Measurements from ENCODE around the gene TNNC2. TPM values are rescaled to one million over a fixed set of nuclear protein-coding genes. Genes with fewer than 3 reads are reported as not detected.

TNNC2 gene
- polyA plus RNA-seq, 3 donors = 0.71 to 1.2 (median 1.0) TPM

DNA sequence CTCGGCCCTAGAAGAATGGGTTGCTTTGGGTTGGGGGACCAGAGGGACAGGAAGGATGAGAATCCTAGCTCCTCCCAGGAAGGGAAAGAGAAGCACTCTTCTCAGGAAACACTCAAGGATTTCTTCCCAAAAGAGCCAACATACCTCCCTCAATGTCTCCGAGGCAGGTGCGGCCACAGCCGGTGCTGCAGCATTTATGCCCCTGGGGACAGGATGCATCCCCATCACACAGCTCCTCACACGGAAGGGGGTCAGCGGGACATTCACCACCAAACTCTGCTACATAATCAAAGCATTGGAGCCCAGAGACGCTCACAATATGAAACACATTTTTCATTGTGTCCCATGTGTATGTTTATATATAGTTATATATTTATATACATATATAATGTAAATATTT, 50.2 kb downstream of the TNNC2 start:
- no peak overlapping the region for H3K4me2 ChIP-seq (replicated peaks; ENCODE audit: extremely low read depth, low read length, poor library complexity, severe bottlenecking)
- no peaks in the 10 kb centered on the region for H3K36me3 Mint-ChIP-seq
- no peak overlapping the region for H3K9ac ChIP-seq (ENCODE audit: insufficient read depth, low read length, poor library complexity, severe bottlenecking)
- no peak overlapping the region for H3K27ac ChIP-seq (ENCODE audit: low read depth in 1 of 2, low read length in 2 of 2)
- H3K4me1 ChIP-seq (ENCODE audit: control insufficient read depth in 1 of 2, insufficient read depth in 2 of 2, low read length in 2 of 2) = no peaks in the 10 kb centered on the region
- no peaks in the 10 kb centered on the region for H3K36me3 ChIP-seq (replicated peaks in 1 of 2; ENCODE audit: control insufficient read depth in 1 of 2, insufficient read depth in 2 of 2, low read length in 2 of 2)
- no peak overlapping the region for H3K4me3 Mint-ChIP-seq
- intact Hi-C loops (cut with micrococcal nuclease) = loop anchor here in 1 of 2 donors (10.0 kb wide), 1 partner anchor 332 kb away; no protein-coding TSS in a partner anchor
- H3K27me3 ChIP-seq (ENCODE audit: control insufficient read depth in 2 of 2, insufficient read depth in 2 of 2, low read length in 2 of 2) = no peaks in the 10 kb centered on the region
- no peak overlapping the region for H2AFZ ChIP-seq (ENCODE audit: insufficient read depth, low read depth, low read length, poor library complexity, severe bottlenecking)
- H3K9me3 Mint-ChIP-seq = no peaks in the 10 kb centered on the region
- TF ChIP-seq, protein P1, sequence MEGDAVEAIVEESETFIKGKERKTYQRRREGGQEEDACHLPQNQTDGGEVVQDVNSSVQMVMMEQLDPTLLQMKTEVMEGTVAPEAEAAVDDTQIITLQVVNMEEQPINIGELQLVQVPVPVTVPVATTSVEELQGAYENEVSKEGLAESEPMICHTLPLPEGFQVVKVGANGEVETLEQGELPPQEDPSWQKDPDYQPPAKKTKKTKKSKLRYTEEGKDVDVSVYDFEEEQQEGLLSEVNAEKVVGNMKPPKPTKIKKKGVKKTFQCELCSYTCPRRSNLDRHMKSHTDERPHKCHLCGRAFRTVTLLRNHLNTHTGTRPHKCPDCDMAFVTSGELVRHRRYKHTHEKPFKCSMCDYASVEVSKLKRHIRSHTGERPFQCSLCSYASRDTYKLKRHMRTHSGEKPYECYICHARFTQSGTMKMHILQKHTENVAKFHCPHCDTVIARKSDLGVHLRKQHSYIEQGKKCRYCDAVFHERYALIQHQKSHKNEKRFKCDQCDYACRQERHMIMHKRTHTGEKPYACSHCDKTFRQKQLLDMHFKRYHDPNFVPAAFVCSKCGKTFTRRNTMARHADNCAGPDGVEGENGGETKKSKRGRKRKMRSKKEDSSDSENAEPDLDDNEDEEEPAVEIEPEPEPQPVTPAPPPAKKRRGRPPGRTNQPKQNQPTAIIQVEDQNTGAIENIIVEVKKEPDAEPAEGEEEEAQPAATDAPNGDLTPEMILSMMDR (IDR thresholded peaks at IDR 0.05) = no peak
- no peak overlapping the region for H3K4me3 ChIP-seq (replicated peaks in 1 of 3; ENCODE audit: low read depth in 2 of 3, low read length in 3 of 3)
- no CpG with 5 or more reads among the region's 7 CpGs for WGBS (ENCODE audit: insufficient coverage)
- peaks cover 7 to 11% (median 8%) of the 10 kb centered on the region in 3 donors for H3K27me3 Mint-ChIP-seq (ENCODE audit: low read depth in 3 of 3)
- no peaks in the 10 kb centered on the region for H3K9me3 ChIP-seq (replicated peaks in 1 of 2; ENCODE audit: control insufficient read depth in 1 of 2, insufficient read depth in 1 of 2, low read length in 2 of 2)
- no peaks in the 10 kb centered on the region for H3K79me2 ChIP-seq (ENCODE audit: insufficient read depth, low read length)
- H3K27ac Mint-ChIP-seq = no peak overlapping the region
- DNase-seq = no peak
- H4K20me1 ChIP-seq (ENCODE audit: insufficient read depth, low read length) = no peaks in the 10 kb centered on the region
- no peaks in the 10 kb centered on the region for H3K4me1 Mint-ChIP-seq

DNA sequence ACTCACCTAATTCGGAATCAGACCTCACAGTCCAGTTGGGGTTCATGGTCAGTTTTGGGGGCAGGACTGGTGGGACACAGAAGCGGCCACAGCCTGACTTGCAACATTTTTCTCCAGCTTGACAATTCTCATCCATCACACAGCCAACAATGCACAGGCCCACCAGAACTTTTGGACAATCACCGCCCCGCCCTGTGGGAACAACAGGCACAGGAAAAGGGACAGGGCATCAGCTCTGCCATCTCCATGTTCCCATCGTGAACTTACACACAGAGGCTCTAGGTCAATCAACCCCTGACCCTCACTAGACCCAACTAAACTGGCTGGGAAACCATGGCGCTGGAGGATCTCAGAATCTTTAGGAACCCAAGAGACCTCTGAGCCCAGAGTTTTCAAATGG, 51.7 kb downstream of the TNNC2 start:
- H3K4me3 Mint-ChIP-seq = no peak overlapping the region

More for the DNA sequence above, 51.7 kb downstream of the TNNC2 start:
- no peak overlapping the region for H3K4me3 ChIP-seq (replicated peaks in 1 of 3; ENCODE audit: low read depth in 2 of 3, low read length in 3 of 3)
- H3K27me3 ChIP-seq (ENCODE audit: control insufficient read depth in 2 of 2, insufficient read depth in 2 of 2, low read length in 2 of 2) = no peaks in the 10 kb centered on the region
- 93% methylated on average over 6 of the region's 6 CpGs for WGBS (ENCODE audit: insufficient coverage)
- H3K27me3 Mint-ChIP-seq (ENCODE audit: low read depth in 3 of 3) = peaks cover 7 to 11% (median 8%) of the 10 kb centered on the region in 3 donors
- no peaks in the 10 kb centered on the region for H3K79me2 ChIP-seq (ENCODE audit: insufficient read depth, low read length)
- no peak overlapping the region for H2AFZ ChIP-seq (ENCODE audit: insufficient read depth, low read depth, low read length, poor library complexity, severe bottlenecking)
- no peak overlapping the region for H3K4me2 ChIP-seq (replicated peaks; ENCODE audit: extremely low read depth, low read length, poor library complexity, severe bottlenecking)
- no peak overlapping the region for H3K27ac ChIP-seq (ENCODE audit: low read depth in 1 of 2, low read length in 2 of 2)
- no peaks in the 10 kb centered on the region for H3K9me3 ChIP-seq (replicated peaks in 1 of 2; ENCODE audit: control insufficient read depth in 1 of 2, insufficient read depth in 1 of 2, low read length in 2 of 2)
- H3K36me3 Mint-ChIP-seq = no peaks in the 10 kb centered on the region
- DNase-seq = no peak
- H3K36me3 ChIP-seq (replicated peaks in 1 of 2; ENCODE audit: control insufficient read depth in 1 of 2, insufficient read depth in 2 of 2, low read length in 2 of 2) = no peaks in the 10 kb centered on the region
- intact Hi-C loops (cut with micrococcal nuclease) = loop anchor here in 1 of 2 donors (10.0 kb wide), 1 partner anchor 331 kb away; no protein-coding TSS in a partner anchor
- no peak overlapping the region for H3K9ac ChIP-seq (ENCODE audit: insufficient read depth, low read length, poor library complexity, severe bottlenecking)
- no peaks in the 10 kb centered on the region for H4K20me1 ChIP-seq (ENCODE audit: insufficient read depth, low read length)
- H3K9me3 Mint-ChIP-seq = no peaks in the 10 kb centered on the region
- H3K4me1 ChIP-seq (ENCODE audit: control insufficient read depth in 1 of 2, insufficient read depth in 2 of 2, low read length in 2 of 2) = no peaks in the 10 kb centered on the region
- no peak overlapping the region for H3K27ac Mint-ChIP-seq
- TF ChIP-seq, protein P1 (IDR thresholded peaks at IDR 0.05) = no peak
- peaks cover 3% of the 10 kb centered on the region for H3K4me1 Mint-ChIP-seq
